GM12892 (cell line): Measurements from ENCODE around the gene AP2B1.
"Not testable (repeated sequence)": the region's sequence is repeated elsewhere in the genome, so short reads cannot be mapped to it uniquely, and the experiment has no call there.

Experiments used
- DNase-seq: peaks from one replicate; pipeline ENCODE4 v3.0.0; 2011; ENCODE audit not compliant: insufficient read length
- FAIRE-seq: peaks from 2 replicates; lab custom pipeline; 2011; peaks lifted over from hg19 to GRCh38; lab: Jason Lieb, UNC
- POLR2A ChIP-seq: IDR thresholded peaks from 2 replicates; pipeline ENCODE4 v1.6.1; 2011; ENCODE audit warnings: low read depth, low read length, control low read depth
- POLR2AphosphoS5 ChIP-seq: IDR thresholded peaks from 2 replicates; pipeline ENCODE4 v1.6.1; 2011; ENCODE audit warnings: low read depth, low read length, control low read depth
- TAF1 ChIP-seq: IDR thresholded peaks from 2 replicates; pipeline ENCODE4 v1.6.1; 2011; ENCODE audit warnings: low read depth, mild to moderate bottlenecking, control low read depth, low read length, borderline replicate concordance

Gene AP2B1

DNA sequence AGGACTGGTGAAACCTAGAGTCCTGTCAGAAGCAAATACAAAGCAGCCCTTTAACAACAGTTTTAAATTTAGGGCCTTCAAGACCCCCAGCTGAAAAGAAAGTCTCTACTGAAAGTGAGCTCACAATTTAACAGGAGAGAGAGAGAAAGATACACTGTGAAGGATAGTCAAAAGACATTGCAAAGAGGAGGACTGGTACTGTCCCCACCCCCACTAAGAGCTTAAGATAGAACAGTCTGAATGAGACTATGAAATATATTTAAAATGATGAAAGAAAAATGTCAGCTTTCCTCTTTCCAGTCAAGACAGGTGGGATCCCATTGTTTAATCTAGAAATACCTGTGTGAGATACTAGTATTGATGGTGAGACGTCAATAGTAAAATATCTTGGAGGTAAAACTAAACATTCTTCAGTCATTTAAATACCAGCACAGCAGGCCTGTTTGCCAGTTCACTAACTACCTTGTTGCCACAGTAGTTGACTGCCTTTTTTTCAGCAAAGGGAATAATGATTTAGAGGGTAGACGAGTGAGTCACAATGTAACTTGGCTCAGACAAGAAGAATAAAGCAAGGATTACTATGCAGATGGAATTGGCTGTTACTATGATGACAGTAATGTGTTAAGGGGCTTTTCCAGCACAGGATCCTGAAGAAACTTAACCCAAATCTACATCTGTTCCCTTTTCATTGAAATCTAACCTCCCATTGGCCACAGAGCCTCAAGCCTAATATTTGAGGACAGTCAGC is 97.1 kb downstream of the AP2B1 start:
- TF ChIP-seq TAF1, result no peak
- no peak for TF ChIP-seq POLR2AphosphoS5
- TF ChIP-seq POLR2A, result no peak
- DNase-seq, result no peak
- FAIRE-seq, result no peak

DNA sequence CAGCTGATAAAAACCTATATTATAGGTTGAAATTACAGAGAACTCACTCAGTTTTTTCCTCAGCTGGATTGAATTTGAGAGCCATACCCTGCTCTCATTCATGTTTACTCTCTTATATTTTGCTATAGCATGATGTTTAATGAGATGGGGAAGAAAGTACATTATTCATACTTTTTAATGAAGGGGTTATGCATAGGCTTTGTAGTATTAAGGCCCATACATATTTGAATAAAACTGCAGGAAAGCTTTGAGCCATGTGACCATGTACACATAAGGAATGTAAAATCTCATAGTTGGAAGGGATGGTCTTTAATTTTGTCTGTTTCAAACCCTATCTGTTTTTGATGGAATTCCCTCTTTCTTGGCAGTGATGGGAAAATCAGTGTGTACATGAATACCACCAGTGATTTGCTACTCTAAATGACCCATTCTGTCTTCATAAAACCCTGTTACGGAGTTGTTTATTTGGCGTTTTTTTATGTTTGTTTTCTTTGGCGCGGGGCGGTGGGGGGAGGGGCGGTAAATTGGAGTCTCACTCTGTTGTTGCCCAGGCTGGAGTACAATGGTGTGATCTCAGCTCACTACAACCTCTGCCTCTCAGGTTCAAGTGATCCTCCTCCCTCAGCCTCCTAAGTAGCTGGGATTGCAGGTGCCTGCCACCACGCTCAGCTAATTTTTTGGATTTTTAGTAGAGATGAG is 105.5 kb downstream of the AP2B1 start:
- DNase-seq, result no peak
- TF ChIP-seq TAF1 (no peak), POLR2AphosphoS5 (no peak), POLR2A (no peak)
- FAIRE-seq, result no peak

DNA sequence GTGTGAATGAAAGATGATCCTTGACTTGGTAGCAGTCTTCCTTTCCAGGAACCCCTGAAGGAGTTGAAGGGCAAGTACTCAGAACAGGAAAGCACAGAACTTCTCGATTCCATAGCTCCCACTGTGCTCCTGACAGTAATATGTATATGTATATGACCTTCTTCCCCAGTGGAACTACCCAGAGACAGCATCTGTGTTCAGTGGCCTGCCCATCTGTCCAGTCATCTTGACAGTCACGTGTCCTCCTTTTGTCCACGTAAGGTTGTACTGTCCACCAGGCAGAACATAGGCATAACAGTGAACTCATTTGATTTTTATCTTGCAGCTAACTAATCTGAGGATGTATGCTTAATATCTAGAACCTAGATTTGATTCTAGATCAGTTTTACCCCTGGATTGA is 106.5 kb downstream of the AP2B1 start:
- DNase-seq (no peak), FAIRE-seq (no peak)
- no peak for TF ChIP-seq POLR2AphosphoS5
- no peak for TF ChIP-seq POLR2A
- TF ChIP-seq TAF1, result no peak

DNA sequence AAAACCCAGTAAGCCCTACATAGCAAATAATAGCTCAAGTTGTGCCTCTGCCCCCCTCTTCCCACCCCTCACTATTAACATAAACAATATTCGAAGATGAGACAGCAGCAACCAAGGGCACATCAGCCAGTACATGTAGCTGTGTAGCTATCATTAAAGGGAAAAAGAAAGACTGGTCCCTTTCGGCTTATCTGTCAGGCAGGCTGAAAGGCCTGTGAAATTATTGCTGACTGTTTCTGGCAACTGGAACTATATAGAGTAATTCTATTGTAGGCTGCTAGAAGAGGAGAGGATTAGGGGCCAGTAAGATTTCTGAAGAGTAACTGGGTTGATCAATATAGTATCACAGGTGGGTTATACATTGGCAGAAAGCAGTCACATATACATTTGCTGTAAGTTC is 107.8 kb downstream of the AP2B1 start:
- no peak for FAIRE-seq
- no peak for DNase-seq
- TF ChIP-seq TAF1 (no peak), POLR2AphosphoS5 (no peak), POLR2A (no peak)

GRCh38 chr17:35695613-35696012 is 108.5 kb downstream of the AP2B1 start:
- FAIRE-seq, result no peak

GRCh38 chr17:35698800-35699199 is 111.7 kb downstream of the AP2B1 start:
- FAIRE-seq (no peak), DNase-seq (no peak)
- TF ChIP-seq POLR2AphosphoS5 (no peak), TAF1 (no peak), POLR2A (no peak)

More at GRCh38 chr17:35695613-35696012, 108.5 kb downstream of the AP2B1 start:
- DNase-seq, result no peak
- TF ChIP-seq POLR2AphosphoS5 (no peak), POLR2A (no peak), TAF1 (no peak)

- no peak for TF ChIP-seq POLR2A
- DNase-seq (no peak), FAIRE-seq (no peak)
Observed at GRCh38 chr17:35700150-35700549, 113.0 kb downstream of the AP2B1 start.

DNA sequence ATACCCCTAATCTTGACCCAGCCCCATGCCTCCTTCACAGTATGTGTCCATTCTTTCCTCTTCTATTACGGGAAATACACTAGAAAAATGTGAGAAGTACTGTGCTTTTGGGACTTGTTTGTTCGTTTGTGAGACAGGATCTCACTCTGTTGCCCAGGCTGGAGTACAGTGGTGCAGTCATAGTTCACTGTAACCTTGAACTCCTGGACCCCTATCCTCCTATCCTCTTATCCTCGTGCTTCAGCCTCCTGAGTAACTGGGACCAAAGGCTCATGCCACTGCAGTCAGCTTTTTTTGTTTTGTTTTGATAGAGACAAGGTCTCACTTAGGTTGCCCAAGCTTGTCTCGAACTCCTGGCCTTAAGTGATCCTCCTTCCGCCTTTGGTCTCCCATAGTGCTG is 114.4 kb downstream of the AP2B1 start:
- TF ChIP-seq TAF1, result no peak
- no peak for TF ChIP-seq POLR2AphosphoS5
- TF ChIP-seq POLR2A, result no peak
- FAIRE-seq, result no peak
- no peak for DNase-seq

GRCh38 chr17:35703308-35703707 is 116.2 kb downstream of the AP2B1 start:
- not testable (repeated sequence) for DNase-seq

GRCh38 chr17:35705230-35705629 is 118.1 kb downstream of the AP2B1 start:
- TF ChIP-seq POLR2AphosphoS5 (no peak), TAF1 (no peak), POLR2A (no peak)
- DNase-seq, result no peak
- FAIRE-seq, result no peak

More at GRCh38 chr17:35703308-35703707, 116.2 kb downstream of the AP2B1 start:
- FAIRE-seq, result not testable (repeated sequence)

DNA sequence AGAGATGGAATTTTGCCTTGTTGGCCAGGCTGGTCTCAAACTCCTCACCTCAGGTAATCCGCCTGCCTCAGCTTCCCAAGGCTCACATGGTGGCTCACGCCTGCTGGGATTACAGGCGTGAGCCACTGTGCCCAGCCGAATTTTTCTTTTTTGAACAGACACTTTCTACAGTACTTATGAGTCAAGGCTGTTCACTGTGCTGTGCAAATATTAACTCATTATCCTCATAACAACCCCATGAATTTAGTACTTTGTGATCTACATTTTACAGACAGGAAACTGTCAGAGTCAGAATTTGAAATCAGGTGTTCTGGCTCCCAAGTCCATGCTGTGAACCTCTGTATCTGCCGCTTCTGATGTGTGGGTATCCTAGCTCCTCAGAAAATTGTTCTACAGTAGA is 118.6 kb downstream of the AP2B1 start:
- TF ChIP-seq POLR2AphosphoS5 (no peak), POLR2A (no peak), TAF1 (no peak)
- no peak for DNase-seq
- FAIRE-seq, result no peak

- no peak for DNase-seq
- FAIRE-seq, result no peak
- TF ChIP-seq TAF1, result no peak
- no peak for TF ChIP-seq POLR2A
- no peak for TF ChIP-seq POLR2AphosphoS5
Observed at GRCh38 chr17:35708149-35708548, 121.0 kb downstream of the AP2B1 start.
